GM15510 (cell line): ENCODE measurements around the gene CCDC12.

Source experiments
- POLR2A ChIP-seq: IDR thresholded peaks from 3 replicates; pipeline ENCODE4 v1.6.1; 2011; ENCODE audit warnings: borderline replicate concordance; ENCODE audit not compliant: insufficient read length; ENCODE audit errors: extremely low read depth

The CCDC12 gene

GRCh38 chr3:46976326-46977190, at the start of gene CCDC12:
CCDC12 (minus strand) TSS chr3:46976745; CDS start chr3:46976732, 13 bp downstream.
- TF ChIP-seq POLR2A = peak; percentile 67

DNA sequence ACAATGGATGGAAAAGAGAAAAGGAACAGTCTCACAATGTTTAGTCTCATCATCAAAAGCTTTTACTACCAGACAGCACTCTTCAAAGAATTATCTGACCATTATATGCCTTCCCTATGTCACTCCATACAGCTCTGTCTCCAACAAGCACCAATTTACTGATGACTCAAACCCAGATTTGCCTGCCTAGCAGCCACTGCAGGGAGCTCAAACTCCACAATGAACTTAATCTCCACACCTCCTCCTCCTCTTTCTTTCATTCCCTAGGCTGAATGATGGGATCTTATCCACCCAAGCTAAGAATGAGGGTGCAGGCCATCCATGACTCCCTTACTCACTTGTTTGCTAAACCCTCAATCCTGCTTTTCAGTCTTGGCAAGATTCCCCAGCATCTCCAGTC, 48.4 kb upstream of the CCDC12 start:
- no peak for TF ChIP-seq POLR2A

- TF ChIP-seq POLR2A = no peak
Observed at GRCh38 chr3:47022641-47023071, 46.1 kb upstream of the CCDC12 start.

- TF ChIP-seq POLR2A = no peak
Observed at GRCh38 chr3:47020311-47020710, 43.8 kb upstream of the CCDC12 start.

GRCh38 chr3:47019201-47019600, 42.7 kb upstream of the CCDC12 start:
- no peak for TF ChIP-seq POLR2A

DNA sequence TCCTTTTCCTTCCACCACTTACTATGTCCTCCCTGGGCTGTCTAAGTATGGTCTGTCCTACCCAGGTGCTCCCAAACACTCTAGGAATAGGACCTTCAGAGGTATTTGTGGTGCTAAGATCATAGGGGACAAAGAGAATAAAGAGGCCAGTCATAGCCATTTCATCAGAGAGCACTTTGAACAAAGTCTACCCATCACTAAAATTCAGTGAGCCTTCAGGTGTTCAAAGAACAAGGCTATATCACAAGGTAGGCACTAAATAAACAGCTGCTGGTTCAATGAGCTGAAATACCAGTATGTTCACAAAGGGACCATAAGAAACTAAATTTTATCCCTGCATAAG, 41.7 kb upstream of the CCDC12 start:
- TF ChIP-seq POLR2A = no peak

DNA sequence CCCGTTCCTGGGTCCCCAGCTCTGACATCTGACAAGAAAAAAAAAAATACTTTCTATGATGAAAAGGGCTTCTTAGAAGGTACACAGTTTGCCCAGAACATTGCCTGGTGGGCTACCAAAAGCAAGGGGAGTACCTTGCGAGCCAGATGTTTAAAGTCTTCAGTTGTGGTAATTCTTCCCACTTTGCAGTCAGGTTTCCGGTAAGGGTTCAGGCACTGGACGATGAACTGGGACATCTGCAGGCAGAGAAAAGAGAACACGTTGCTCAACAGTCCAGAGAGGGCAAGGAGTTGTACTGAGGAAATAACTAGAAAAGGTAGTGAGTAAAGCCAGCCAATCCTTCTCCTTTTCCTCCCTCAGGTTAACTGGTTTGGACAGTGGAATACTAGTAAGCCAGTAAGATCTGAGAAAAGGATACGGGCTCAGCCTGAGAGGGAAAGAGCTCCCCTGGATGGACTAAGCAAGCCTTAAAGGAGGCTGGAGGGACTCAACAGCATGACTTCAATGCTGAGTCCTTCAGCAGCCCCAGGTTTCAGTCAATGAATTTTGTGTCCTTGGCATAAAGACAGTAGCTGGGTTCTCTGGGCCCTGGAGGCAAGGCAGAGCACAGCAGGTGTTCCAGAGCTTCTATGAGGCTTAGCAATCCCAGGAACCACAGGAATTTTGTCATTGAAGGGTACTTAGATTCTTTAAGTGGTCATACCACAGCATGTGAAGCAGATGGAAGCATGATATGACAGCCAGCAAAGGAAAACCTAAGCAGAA, 41.1 kb upstream of the CCDC12 start:
- TF ChIP-seq POLR2A = no peak

DNA sequence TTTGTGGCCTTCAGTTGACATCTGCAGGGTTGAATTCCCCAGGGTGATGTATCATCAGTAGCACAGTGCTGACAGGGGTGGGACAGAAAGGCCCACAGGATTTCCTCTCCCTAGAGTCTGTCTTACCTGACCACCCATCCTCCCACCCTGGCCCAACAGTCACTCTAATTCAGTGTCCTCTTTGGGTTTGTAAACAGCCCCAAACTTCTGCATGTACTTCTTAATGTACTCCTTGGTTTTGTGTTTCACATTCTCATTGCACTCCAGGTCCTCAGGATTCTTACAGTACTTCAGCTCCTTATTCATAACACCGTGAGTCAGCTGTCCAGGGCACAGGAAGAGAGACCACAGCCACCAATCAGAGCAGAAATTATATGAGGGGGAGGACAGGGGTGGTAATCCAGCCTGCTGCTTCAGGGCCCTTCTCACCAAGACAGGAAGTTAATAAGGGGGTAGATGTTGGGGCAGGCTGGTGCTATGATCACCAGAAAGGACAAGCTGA, 40.4 kb upstream of the CCDC12 start:
- no peak for TF ChIP-seq POLR2A

DNA sequence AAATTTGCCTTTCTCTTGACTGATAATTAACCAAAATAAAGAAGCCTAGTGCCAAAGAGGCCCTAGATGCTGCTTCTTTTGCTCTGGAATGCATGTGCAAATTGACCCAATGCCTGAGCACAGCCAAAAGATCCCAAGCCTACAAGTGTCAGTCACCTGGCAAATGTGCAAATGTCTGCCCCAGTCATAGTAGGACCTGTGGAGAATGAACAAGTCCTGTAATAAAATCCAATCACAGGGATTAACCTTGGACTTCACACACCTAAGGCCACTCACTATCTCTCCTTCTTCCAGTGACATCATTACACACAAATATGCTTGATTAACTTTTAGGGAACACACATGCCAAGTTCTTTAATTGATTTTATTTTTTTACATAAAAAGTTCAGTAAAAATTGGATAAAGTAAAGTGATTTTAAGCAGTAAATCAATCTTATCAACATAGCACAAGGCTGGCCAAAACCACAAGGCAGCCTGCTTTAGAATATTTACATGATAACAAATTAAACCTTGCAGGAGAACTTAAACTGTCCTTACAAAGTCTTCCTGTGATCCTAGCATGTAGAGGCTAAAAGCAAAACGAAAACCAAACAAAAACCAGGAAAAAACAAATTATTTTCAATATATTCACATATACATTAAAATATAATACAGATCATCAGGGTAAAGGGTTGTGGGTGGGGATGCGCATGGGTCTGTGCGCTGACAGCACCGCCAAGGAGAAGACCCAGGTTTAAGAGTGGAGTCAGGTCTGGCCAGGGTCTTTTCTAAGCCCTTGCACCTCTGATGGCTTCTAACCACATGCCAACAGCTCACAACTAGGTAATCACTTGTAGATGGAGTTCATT, 39.8 kb upstream of the CCDC12 start:
- no peak for TF ChIP-seq POLR2A

DNA sequence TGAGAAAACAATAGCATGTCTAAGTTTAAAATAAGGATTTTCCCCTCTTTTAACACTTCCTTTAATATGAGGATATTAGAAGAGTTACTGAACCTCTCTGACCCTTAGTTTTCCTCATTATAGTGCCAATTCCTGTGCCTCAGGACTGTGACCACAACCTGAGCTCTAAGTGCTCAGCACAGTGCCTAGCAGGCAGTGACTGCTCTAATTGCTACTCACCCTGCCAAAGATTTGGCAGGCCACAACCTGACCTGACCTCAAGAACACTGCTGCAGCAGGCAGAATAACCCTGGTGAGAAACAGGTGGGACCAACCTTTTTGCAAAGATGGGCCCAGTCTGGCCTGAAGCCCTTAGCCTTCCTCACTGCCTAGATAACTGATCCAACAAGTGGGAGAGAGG, 38.6 kb upstream of the CCDC12 start:
- no peak for TF ChIP-seq POLR2A

GRCh38 chr3:47014036-47014435, 37.5 kb upstream of the CCDC12 start:
- TF ChIP-seq POLR2A = no peak

GRCh38 chr3:47013231-47013630, 36.7 kb upstream of the CCDC12 start:
- no peak for TF ChIP-seq POLR2A

DNA sequence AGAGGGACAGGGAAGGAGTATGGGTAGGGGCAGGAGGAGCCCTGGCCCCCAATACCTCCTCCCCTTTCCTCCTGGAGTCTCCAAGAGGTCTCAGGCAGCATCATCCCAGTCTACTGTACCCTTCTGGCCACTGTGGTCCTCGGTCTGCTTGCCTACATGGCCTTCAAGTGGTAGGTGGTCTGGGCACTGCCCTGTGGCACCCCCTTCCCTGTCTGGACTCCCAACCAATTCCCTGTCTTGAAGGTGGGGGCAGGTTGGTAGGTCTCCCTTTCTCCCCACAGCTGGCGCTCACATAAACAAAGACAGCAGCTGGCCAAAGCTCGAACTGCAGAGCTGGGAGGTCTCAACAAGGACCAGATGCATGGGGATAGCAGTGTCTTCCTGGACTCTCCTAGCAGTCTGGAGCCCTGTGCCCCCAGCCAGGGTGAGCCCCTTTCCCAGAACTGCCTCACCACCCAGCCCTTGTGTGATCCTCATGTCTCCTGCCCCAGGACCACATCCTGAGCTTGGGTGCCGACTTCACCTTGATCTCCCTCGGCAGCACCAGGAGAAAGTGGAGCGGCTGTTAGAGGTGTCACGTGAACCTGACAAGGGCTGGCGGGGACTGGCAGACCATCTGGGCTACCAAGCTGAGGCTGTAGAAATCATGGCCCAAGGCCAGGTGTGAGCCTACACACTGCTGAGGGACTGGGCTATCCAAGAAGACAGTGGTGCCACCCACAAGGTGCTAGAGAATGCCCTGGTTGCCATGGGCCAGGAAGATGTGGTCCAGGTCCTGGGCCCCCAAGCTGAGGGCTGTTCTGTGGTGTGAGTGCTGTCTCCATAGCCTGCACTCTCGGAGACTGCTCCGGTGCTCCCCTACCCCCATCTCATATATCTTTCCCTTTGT, 36.0 kb upstream of the CCDC12 start:
- TF ChIP-seq POLR2A = no peak

DNA sequence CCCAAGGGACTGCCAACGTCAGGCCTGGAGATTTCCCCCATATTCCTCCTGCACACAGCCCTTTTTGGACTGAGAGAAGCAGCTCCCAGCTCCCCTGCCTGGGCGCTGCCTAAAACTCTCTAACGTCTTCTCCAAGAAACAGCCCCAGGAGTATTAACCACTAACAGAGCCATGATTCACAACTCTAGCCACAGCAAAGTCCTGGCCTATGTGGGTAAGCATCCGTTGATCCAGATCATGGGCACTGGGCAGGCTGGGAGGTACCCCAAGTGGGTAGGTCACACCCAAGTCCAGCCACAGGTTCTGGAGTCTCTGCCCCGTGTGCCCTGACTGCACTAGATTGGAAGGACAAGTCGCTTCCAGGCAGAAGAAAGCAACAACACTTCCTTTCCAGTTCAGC, 34.8 kb upstream of the CCDC12 start:
- no peak for TF ChIP-seq POLR2A
